GM23248 (cell line): ENCODE measurements around the gene ACOX3.

ENCODE experiments used
- EZH2 ChIP-seq: fragments of 200-600 bp; sonication (generic); IDR thresholded peaks from 2 replicates; pipeline ENCODE4 v1.6.1; 2018; ENCODE audit warnings: antibody characterized with exemption, mild to moderate bottlenecking; ENCODE audit not compliant: insufficient read depth, poor library complexity, severe bottlenecking
- EZH2phosphoT487 ChIP-seq: fragments of 200-600 bp; sonication (generic); IDR thresholded peaks from 2 replicates; pipeline ENCODE4 v1.6.1; 2018; ENCODE audit warnings: antibody characterized with exemption, moderate library complexity, mild to moderate bottlenecking, low read depth; ENCODE audit not compliant: insufficient read depth

GRCh38 chr4:8328866-8329559 lies 111.5 kb downstream of the ACOX3 start:
- no peak for TF ChIP-seq EZH2phosphoT487
- no peak for TF ChIP-seq EZH2
